K562 (cell line): ENCODE results near the gene YAF2. TPM values are rescaled to one million over a fixed set of nuclear protein-coding genes. Genes with fewer than 3 reads are reported as not detected.

Experiments
- BDP1 ChIP-seq: IDR thresholded peaks from 3 replicates; pipeline ENCODE4 v1.6.1; 2011; ENCODE audit not compliant: insufficient read length, insufficient read depth
- BRD9 ChIP-seq: fragments of 450-650 bp; IDR thresholded peaks from 2 replicates; pipeline ENCODE4 v1.6.1; 2018; ENCODE audit warnings: low read depth; ENCODE audit not compliant: partially characterized antibody
- CAMTA2 ChIP-seq: fragments of 250-450 bp; sonication (Bioruptor Pico); conservative IDR thresholded peaks from 2 replicates; pipeline ENCODE4 v1.5.1; 2022
- CC2D1A ChIP-seq: fragments of 450-650 bp; IDR thresholded peaks from 2 replicates; pipeline ENCODE4 v1.6.1; 2017; ENCODE audit warnings: mild to moderate bottlenecking
- CCNT2 ChIP-seq: IDR thresholded peaks from 2 replicates; pipeline ENCODE4 v1.6.1; 2011; ENCODE audit warnings: borderline replicate concordance, low read depth, mild to moderate bottlenecking, moderate library complexity, mixed read lengths, low read length; ENCODE audit not compliant: insufficient read length; ENCODE audit errors: extremely low read depth
- ETV6 ChIP-seq, 3 experiments: fragments of 150-350 bp in 1 of 3; sonication (generic) in 1 of 3; formaldehyde crosslinking in 1 of 3; IDR thresholded peaks; 2 replicates each; pipeline versions ENCODE4 v1.6.1 to v1.8.0; 2014 to 2022; ENCODE audit warnings: borderline replicate concordance in 2 of 3, low read depth in 2 of 3, antibody characterized with exemption in 1 of 3, low read length in 1 of 3, mild to moderate bottlenecking in 1 of 3, missing genetic modification reagents in 1 of 3
- HIVEP1 ChIP-seq: fragments of 250-450 bp; sonication (Bioruptor Pico); IDR thresholded peaks from 2 replicates; pipeline ENCODE4 v1.4.0; 2020; ENCODE audit warnings: mild to moderate bottlenecking
- KLF13 ChIP-seq: fragments of 450-650 bp; IDR thresholded peaks from 2 replicates; pipeline ENCODE4 v1.6.1; 2016; ENCODE audit warnings: missing genetic modification characterization, low read depth, mild to moderate bottlenecking, missing compliant biosample characterization, moderate library complexity, borderline replicate concordance
- MYC ChIP-seq, 2 experiments: fragments of 250-450 bp in 1 of 2; sonication (Bioruptor Pico) in 1 of 2; IDR thresholded peaks; 2 replicates each; pipeline versions ENCODE4 v1.5.1 to v1.6.1; 2012 to 2021; ENCODE audit warnings: low read depth in 2 of 2, borderline replicate concordance in 1 of 2, improper control_type of control experiment in 1 of 2, low read length in 1 of 2, mild to moderate bottlenecking in 1 of 2, moderate library complexity in 1 of 2
- NCOA6 ChIP-seq: fragments of 450-650 bp; IDR thresholded peaks from 2 replicates; pipeline ENCODE4 v1.6.1; 2017; ENCODE audit warnings: mild to moderate bottlenecking
- PHB2 ChIP-seq: fragments of 450-650 bp; IDR thresholded peaks from 2 replicates; pipeline ENCODE4 v1.6.1; 2017; ENCODE audit warnings: low read depth
- PHF21A ChIP-seq: fragments of 450-650 bp; IDR thresholded peaks from 2 replicates; pipeline ENCODE4 v1.6.1; 2017; ENCODE audit warnings: low read depth, borderline replicate concordance
- SIN3B ChIP-seq: fragments of 450-650 bp; IDR thresholded peaks from 2 replicates; pipeline ENCODE4 v1.6.1; 2017; ENCODE audit warnings: low read depth, mild to moderate bottlenecking, moderate library complexity
- SOX6 ChIP-seq: fragments of 450-650 bp; IDR thresholded peaks from 2 replicates; pipeline ENCODE4 v1.6.1; 2014; ENCODE audit warnings: mild to moderate bottlenecking
- TAF7 ChIP-seq: fragments of 450-650 bp; IDR thresholded peaks from 2 replicates; pipeline ENCODE4 v1.6.1; 2016; ENCODE audit warnings: missing genetic modification characterization, missing compliant biosample characterization
- TCF7 ChIP-seq: sonication (generic); IDR thresholded peaks from 2 replicates; pipeline ENCODE4 v1.6.1; 2016; ENCODE audit warnings: antibody characterized with exemption, borderline replicate concordance
- TFE3 ChIP-seq: fragments of 450-650 bp; formaldehyde crosslinking; IDR thresholded peaks from 2 replicates; pipeline ENCODE4 v1.4.0; 2020; ENCODE audit warnings: mild to moderate bottlenecking, mixed read lengths
- ZNF23 ChIP-seq: fragments of 250-450 bp; sonication (Bioruptor Pico); IDR thresholded peaks from 2 replicates; pipeline ENCODE4 v1.4.0; 2020; ENCODE audit warnings: mild to moderate bottlenecking
- ZNF324 ChIP-seq: fragments of 250-450 bp; sonication (Bioruptor Pico); IDR thresholded peaks from 2 replicates; pipeline ENCODE4 v1.4.0; 2020; ENCODE audit warnings: mild to moderate bottlenecking
- polyA plus RNA-seq, 8 experiments: library from polyadenylated mRNA; depleted of rRNA in 4 of 8; stranded (reverse) in 5 of 8; unstranded in 3 of 8; fragments of >200 nt; fragmentation: Nextera tagmentation in 2 of 8; fragmentation: Illumina TruSeq in 1 of 8; extraction: Ambion mirVana in 2 of 8; extraction: Trizol in 1 of 8; gene quantifications; 2 replicates each; pipeline versions ENCODE4 v1.2.1 to v1.2.3, GENCODE V29; 2011 to 2014; ENCODE audit warnings: inconsistent platforms in 1 of 8, missing spikeins in 1 of 8
- total RNA-seq, 7 experiments: library from RNA; depleted of rRNA in 6 of 7; stranded (reverse); fragments of >200 nt in 6 of 7; fragmentation: Illumina TruSeq in 2 of 7; extraction: Trizol in 2 of 7; gene quantifications; 2 replicates each; pipeline versions ENCODE4 v1.2.1 to v1.2.3, GENCODE V29; 2011 to 2021; ENCODE audit warnings: low replicate concordance in 1 of 7
- TF ChIP-seq, protein P1 (sequence below): IDR thresholded peaks from 2 replicates; pipeline ENCODE4 v1.6.1; 2012; ENCODE audit warnings: low read depth, low read length, improper control_type of control experiment, borderline replicate concordance
- TF ChIP-seq, protein P2 (sequence below): IDR thresholded peaks from 3 replicates; pipeline ENCODE4 v1.6.1; 2011; ENCODE audit warnings: borderline replicate concordance, mild to moderate bottlenecking, moderate library complexity; ENCODE audit not compliant: insufficient read length; ENCODE audit errors: extremely low read depth

The YAF2 gene
- total and polyA plus RNA-seq, 9 of the 15 experiments (the other 6 are each of a cell fraction or from before 2014, with no cell fraction given): 10.6 to 26.4 (median 21.3) TPM

GRCh38 chr12:42238240-42239140 lies at the start of gene YAF2 (continued):
- TF ChIP-seq, protein P1, sequence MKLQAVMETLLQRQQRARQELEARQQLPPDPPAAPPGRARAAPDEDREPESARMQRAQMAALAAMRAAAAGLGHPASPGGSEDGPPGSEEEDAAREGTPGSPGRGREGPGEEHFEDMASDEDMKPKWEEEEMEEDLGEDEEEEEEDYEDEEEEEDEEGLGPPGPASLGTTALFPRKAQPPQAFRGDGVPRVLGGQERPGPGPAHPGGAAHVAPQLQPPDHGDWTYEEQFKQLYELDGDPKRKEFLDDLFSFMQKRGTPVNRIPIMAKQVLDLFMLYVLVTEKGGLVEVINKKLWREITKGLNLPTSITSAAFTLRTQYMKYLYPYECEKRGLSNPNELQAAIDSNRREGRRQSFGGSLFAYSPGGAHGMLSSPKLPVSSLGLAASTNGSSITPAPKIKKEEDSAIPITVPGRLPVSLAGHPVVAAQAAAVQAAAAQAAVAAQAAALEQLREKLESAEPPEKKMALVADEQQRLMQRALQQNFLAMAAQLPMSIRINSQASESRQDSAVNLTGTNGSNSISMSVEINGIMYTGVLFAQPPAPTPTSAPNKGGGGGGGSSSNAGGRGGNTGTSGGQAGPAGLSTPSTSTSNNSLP: no peak
- TF ChIP-seq ETV6 (IDR thresholded peaks at IDR 0.05; ENCODE audit: borderline replicate concordance in 1 of 2, low read depth in 2 of 2, low read length in 1 of 2) (no peak), ETV6 (CRISPR knock-in tag; IDR thresholded peaks at IDR 0.05; ENCODE audit: borderline replicate concordance) (no peak), NCOA6 (no peak), SOX6 (no peak), BDP1 (no peak), ZNF324 (CRISPR knock-in tag) (no peak), CC2D1A (no peak), SIN3B (no peak), PHF21A (no peak), BRD9 (no peak), TCF7 (peak; percentile 97), PHB2 (no peak), CCNT2 (peak; percentile 76), TFE3 (CRISPR knock-in tag) (peak; percentile 89), TAF7 (no peak), CAMTA2 (CRISPR knock-in tag) (no peak), MYC (IDR thresholded peaks at IDR 0.05; ENCODE audit: low read depth, low read length) (peak; percentile 55; the same call in 1 of the 2 replicates), MYC (CRISPR knock-in tag; IDR thresholded peaks at IDR 0.05; ENCODE audit: borderline replicate concordance, low read depth) (no peak), KLF13 (no peak), HIVEP1 (CRISPR knock-in tag) (no peak), ZNF23 (CRISPR knock-in tag) (no peak)
- TF ChIP-seq, protein P2, sequence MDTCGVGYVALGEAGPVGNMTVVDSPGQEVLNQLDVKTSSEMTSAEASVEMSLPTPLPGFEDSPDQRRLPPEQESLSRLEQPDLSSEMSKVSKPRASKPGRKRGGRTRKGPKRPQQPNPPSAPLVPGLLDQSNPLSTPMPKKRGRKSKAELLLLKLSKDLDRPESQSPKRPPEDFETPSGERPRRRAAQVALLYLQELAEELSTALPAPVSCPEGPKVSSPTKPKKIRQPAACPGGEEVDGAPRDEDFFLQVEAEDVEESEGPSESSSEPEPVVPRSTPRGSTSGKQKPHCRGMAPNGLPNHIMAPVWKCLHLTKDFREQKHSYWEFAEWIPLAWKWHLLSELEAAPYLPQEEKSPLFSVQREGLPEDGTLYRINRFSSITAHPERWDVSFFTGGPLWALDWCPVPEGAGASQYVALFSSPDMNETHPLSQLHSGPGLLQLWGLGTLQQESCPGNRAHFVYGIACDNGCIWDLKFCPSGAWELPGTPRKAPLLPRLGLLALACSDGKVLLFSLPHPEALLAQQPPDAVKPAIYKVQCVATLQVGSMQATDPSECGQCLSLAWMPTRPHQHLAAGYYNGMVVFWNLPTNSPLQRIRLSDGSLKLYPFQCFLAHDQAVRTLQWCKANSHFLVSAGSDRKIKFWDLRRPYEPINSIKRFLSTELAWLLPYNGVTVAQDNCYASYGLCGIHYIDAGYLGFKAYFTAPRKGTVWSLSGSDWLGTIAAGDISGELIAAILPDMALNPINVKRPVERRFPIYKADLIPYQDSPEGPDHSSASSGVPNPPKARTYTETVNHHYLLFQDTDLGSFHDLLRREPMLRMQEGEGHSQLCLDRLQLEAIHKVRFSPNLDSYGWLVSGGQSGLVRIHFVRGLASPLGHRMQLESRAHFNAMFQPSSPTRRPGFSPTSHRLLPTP: no peak
